BJ (cell line): ENCODE measurements around the gene DNAJC8. TPM values are rescaled to one million over a fixed set of nuclear protein-coding genes. Genes with fewer than 3 reads are reported as not detected.

ENCODE experiments used
- CTCF ChIA-PET: fragments of 350-600 bp; formaldehyde crosslinking; extraction: SDS; loops from one replicate; lab custom pipeline; 2021; ENCODE audit warnings: antibody characterized with exemption, inconsistent platforms; lab: Yijun Ruan, JAX
- POLR2A ChIA-PET: fragments of 300-600 bp; sonication (Branson Sonifier 250); formaldehyde crosslinking; extraction: SDS; loops from one replicate; lab custom pipeline; 2021; ENCODE audit warnings: antibody characterized with exemption; lab: Charles Lee
- DNase-seq: peaks from one replicate; pipeline ENCODE4 v3.0.0-alpha.2; 2011; ENCODE audit warnings: low read depth
- H3K27me3 ChIP-seq: 2 replicates; pipeline ENCODE4 v1.6.0; 2011; ENCODE audit warnings: low read length; ENCODE audit not compliant: control insufficient read depth, insufficient read depth
- H3K36me3 ChIP-seq: 2 replicates; pipeline ENCODE4 v1.5.1; 2011; ENCODE audit warnings: low read length; ENCODE audit not compliant: control insufficient read depth, insufficient read depth
- H3K4me3 ChIP-seq: 2 replicates; pipeline ENCODE4 v1.5.1; 2011; ENCODE audit warnings: low read depth, mild to moderate bottlenecking, control low read depth, low read length
- CTCF ChIP-seq: IDR thresholded peaks from 2 replicates; pipeline ENCODE4 v1.5.1; 2011; ENCODE audit warnings: low read depth, mild to moderate bottlenecking, control low read depth, inconsistent platforms, low read length, moderate library complexity; ENCODE audit not compliant: insufficient read depth
- polyA plus RNA-seq: library from polyadenylated mRNA; depleted of rRNA; stranded (reverse); fragments of >200 nt; gene quantifications from 2 replicates; pipeline ENCODE4 v1.2.3, GENCODE V29; 2011

Gene DNAJC8
- polyA plus RNA-seq, 1 experiment, result 49.1 TPM

- no peaks in the 10 kb centered on the region for H3K36me3 ChIP-seq
- POLR2A ChIA-PET, result interaction anchor here (0.7 to 0.8 kb wide), 2 partner anchors 184 to 246 kb away, joined by 3 read pairs; partner anchors contain the start of gene RCC1
- DNase-seq, result peak; percentile 96
- CTCF ChIA-PET, result interaction anchor here (2.5 kb wide), 1 partner anchor 11 kb away, joined by 14 read pairs; no protein-coding TSS in a partner anchor
- H3K4me3 ChIP-seq, result peak within 1 kb of the TSS; percentile 98
- no peak for TF ChIP-seq CTCF
- H3K27me3 ChIP-seq, result no peaks in the 10 kb centered on the region
Observed at GRCh38 chr1:28259252-28259933, 26.6 kb upstream of the DNAJC8 start, which contains the start of gene SESN2. Gene SESN2, plus strand, starts transcription at chr1:28259518. Its CDS starts 330 bp downstream, at chr1:28259848.

GRCh38 chr1:28258628-28259251 lies 25.9 kb upstream of the DNAJC8 start:
- H3K36me3 ChIP-seq, result no peaks in the 10 kb centered on the region
- ChIA-PET CTCF (interaction anchor here (0.6 to 3.2 kb wide), 3 partner anchors 10 to 106 kb away, joined by 3 to 17 read pairs (median 14); no protein-coding TSS in a partner anchor), POLR2A (no interaction called here)
- no peak for TF ChIP-seq CTCF
- DNase-seq, result no peak
- H3K27me3 ChIP-seq, result no peaks in the 10 kb centered on the region
- 0 out of 2 replicates have a peak overlapping the region, but pooled peaks have one; percentile 1 for H3K4me3 ChIP-seq

GRCh38 chr1:28257736-28258135 lies 24.9 kb upstream of the DNAJC8 start:
- H3K36me3 ChIP-seq, result no peaks in the 10 kb centered on the region
- CTCF ChIA-PET, result interaction anchor here (0.6 to 3.2 kb wide), 3 partner anchors 9 to 125 kb away, joined by 3 to 17 read pairs (median 4); no protein-coding TSS in a partner anchor
- H3K27me3 ChIP-seq, result no peaks in the 10 kb centered on the region
- no peak overlapping the region for H3K4me3 ChIP-seq
- no peak for TF ChIP-seq CTCF
- POLR2A ChIA-PET, result no interaction called here
- no peak for DNase-seq

- no peak for TF ChIP-seq CTCF
- no peak overlapping the region for H3K4me3 ChIP-seq
- no peaks in the 10 kb centered on the region for H3K27me3 ChIP-seq
- no peak for DNase-seq
- POLR2A ChIA-PET, result no interaction called here
- CTCF ChIA-PET, result interaction anchor here (0.6 to 3.2 kb wide), 2 partner anchors 8 to 166 kb away, joined by 3 to 17 read pairs; no protein-coding TSS in a partner anchor
- H3K36me3 ChIP-seq, result no peaks in the 10 kb centered on the region
Observed at GRCh38 chr1:28256197-28256827, 23.5 kb upstream of the DNAJC8 start.
